Astrocyte (in vitro differentiated cells and primary cell): Measurements from ENCODE around the gene LYPD3. TPM values are rescaled to one million over a fixed set of nuclear protein-coding genes. Genes with fewer than 3 reads are reported as not detected.

Source experiments
- DNase-seq: peaks from one replicate; pipeline ENCODE4 v3.0.0-alpha.2; 2010; ENCODE audit warnings: low read depth
- FAIRE-seq: peaks from 2 replicates; lab custom pipeline; 2011; peaks lifted over from hg19 to GRCh38; lab: Jason Lieb, UNC
- H2AFZ ChIP-seq: 2 replicates; pipeline ENCODE4 v1.6.0; 2012; ENCODE audit warnings: low read depth, low read length, inconsistent platforms
- H3K27ac ChIP-seq: 2 replicates; pipeline ENCODE4 v1.5.1; 2011; ENCODE audit warnings: low read depth, low read length, inconsistent platforms
- H3K27me3 ChIP-seq: 2 replicates; pipeline ENCODE4 v1.6.0; 2011; ENCODE audit warnings: low read length, inconsistent platforms; ENCODE audit not compliant: insufficient read depth
- H3K36me3 ChIP-seq: 2 replicates; pipeline ENCODE4 v1.5.1; 2011; ENCODE audit warnings: low read length, inconsistent platforms; ENCODE audit not compliant: insufficient read depth
- H3K4me1 ChIP-seq: 2 replicates; pipeline ENCODE4 v1.5.1; 2011; ENCODE audit warnings: low read length, inconsistent platforms; ENCODE audit not compliant: insufficient read depth
- H3K4me2 ChIP-seq: 2 replicates; pipeline ENCODE4 v1.6.0; 2012; ENCODE audit warnings: low read length, inconsistent platforms
- H3K4me3 ChIP-seq: 2 replicates; pipeline ENCODE4 v1.5.1; 2011; ENCODE audit warnings: low read depth, mild to moderate bottlenecking, low read length, inconsistent platforms; ENCODE audit not compliant: insufficient read depth
- H3K79me2 ChIP-seq: 2 replicates; pipeline ENCODE4 v1.6.0; 2012; ENCODE audit warnings: mild to moderate bottlenecking, low read length, inconsistent platforms; ENCODE audit not compliant: insufficient read depth
- H3K9ac ChIP-seq: 2 replicates; pipeline ENCODE4 v1.6.0; 2012; ENCODE audit warnings: mild to moderate bottlenecking, low read length, inconsistent platforms
- H3K9me3 ChIP-seq: 2 replicates; pipeline ENCODE4 v1.5.1; 2012; ENCODE audit warnings: low read depth, mild to moderate bottlenecking, low read length, inconsistent platforms; ENCODE audit not compliant: insufficient read depth
- H4K20me1 ChIP-seq: 2 replicates; pipeline ENCODE4 v1.6.0; 2012; ENCODE audit warnings: low read length, inconsistent platforms; ENCODE audit not compliant: insufficient read depth
- H3K27ac Mint-ChIP-seq: one replicate; pipeline ENCODE4 v1.8.0; 2021; ENCODE audit warnings: mild to moderate bottlenecking, mixed read lengths; ENCODE audit not compliant: unreplicated experiment
- H3K27me3 Mint-ChIP-seq: one replicate; pipeline ENCODE4 v1.8.0; 2021; ENCODE audit warnings: low read depth, mixed read lengths; ENCODE audit not compliant: unreplicated experiment
- H3K36me3 Mint-ChIP-seq: one replicate; pipeline ENCODE4 v1.8.0; 2021; ENCODE audit warnings: low read depth, mixed read lengths; ENCODE audit not compliant: unreplicated experiment
- H3K4me1 Mint-ChIP-seq: one replicate; pipeline ENCODE4 v1.8.0; 2021; ENCODE audit warnings: low read depth, mixed read lengths; ENCODE audit not compliant: unreplicated experiment
- H3K4me3 Mint-ChIP-seq: one replicate; pipeline ENCODE4 v1.8.0; 2021; ENCODE audit warnings: mild to moderate bottlenecking, moderate library complexity, mixed read lengths; ENCODE audit not compliant: unreplicated experiment
- H3K9me3 Mint-ChIP-seq: one replicate; pipeline ENCODE4 v1.8.0; 2021; ENCODE audit warnings: mild to moderate bottlenecking, mixed read lengths; ENCODE audit not compliant: unreplicated experiment
- CTCF ChIP-seq: IDR thresholded peaks from 2 replicates; pipeline ENCODE4 v1.5.1; 2011; ENCODE audit warnings: low read depth, mild to moderate bottlenecking, inconsistent platforms, low read length, moderate library complexity; ENCODE audit not compliant: insufficient read depth
- EZH2 ChIP-seq: IDR thresholded peaks from 2 replicates; pipeline ENCODE4 v1.6.1; 2012; ENCODE audit warnings: mild to moderate bottlenecking, low read length, inconsistent platforms; ENCODE audit not compliant: insufficient read depth
- total RNA-seq: library from RNA; stranded (reverse); gene quantifications from 2 replicates; pipeline ENCODE4 v1.2.1, GENCODE V29; 2021

Gene LYPD3
- total RNA-seq, 1 donor from 2014 or later, result 0.54 TPM

GRCh38 chr19:43470288-43470687, 4.9 kb upstream of the LYPD3 start:
- no peak for TF ChIP-seq CTCF
- no peak for TF ChIP-seq EZH2
- Histone ChIP-seq H3K9me3 (no peaks in the 10 kb centered on the region), H3K4me2 (peak overlapping the region; percentile 38), H3K4me1 (peaks cover 25% of the 10 kb centered on the region), H3K27ac (no peak overlapping the region), H4K20me1 (no peaks in the 10 kb centered on the region), H3K27me3 (no peaks in the 10 kb centered on the region), H3K9ac (no peak overlapping the region), H3K4me3 (no peak overlapping the region), H3K79me2 (no peaks in the 10 kb centered on the region), H3K36me3 (no peaks in the 10 kb centered on the region), H2AFZ (no peak overlapping the region)
- Mint-ChIP-seq H3K4me3 (no peak overlapping the region), H3K27me3 (peaks cover 10% of the 10 kb centered on the region), H3K4me1 (no peaks in the 10 kb centered on the region), H3K27ac (no peak overlapping the region), H3K9me3 (peaks cover under 1% of the 10 kb centered on the region), H3K36me3 (no peaks in the 10 kb centered on the region)
- FAIRE-seq (no peak), DNase-seq (peak; percentile 71)

GRCh38 chr19:43469160-43469480, 3.7 kb upstream of the LYPD3 start:
- no peak overlapping the region for H3K4me2 ChIP-seq
- no peak for FAIRE-seq

More at GRCh38 chr19:43469160-43469480, 3.7 kb upstream of the LYPD3 start:
- Histone ChIP-seq H3K27ac (no peak overlapping the region), H3K27me3 (peaks cover 3% of the 10 kb centered on the region), H3K4me3 (no peak overlapping the region), H4K20me1 (no peaks in the 10 kb centered on the region), H3K9me3 (peaks cover 6% of the 10 kb centered on the region), H3K4me1 (peaks cover 21% of the 10 kb centered on the region), H3K79me2 (no peaks in the 10 kb centered on the region), H2AFZ (no peak overlapping the region), H3K36me3 (no peaks in the 10 kb centered on the region), H3K9ac (no peak overlapping the region)
- Mint-ChIP-seq H3K27ac (no peak overlapping the region), H3K27me3 (peaks cover 15% of the 10 kb centered on the region), H3K36me3 (no peaks in the 10 kb centered on the region), H3K9me3 (no peaks in the 10 kb centered on the region), H3K4me1 (no peaks in the 10 kb centered on the region), H3K4me3 (no peak overlapping the region)
- no peak for DNase-seq
- TF ChIP-seq CTCF (no peak), EZH2 (no peak)
